NAMALWA (cell line): ENCODE data around the gene MSH6.
"Not testable (repeated sequence)": the region's sequence is repeated elsewhere in the genome, so short reads cannot be mapped to it uniquely, and the experiment has no call there.

Experiments
- DNase-seq: peaks from one replicate; pipeline ENCODE4 v3.0.0-alpha.2; 2015; ENCODE audit warnings: low spot score

MSH6 gene

GRCh38 chr2:47844162-47844561 lies 61.2 kb downstream of the MSH6 start:
- DNase-seq: no peak

GRCh38 chr2:47849368-47849767 lies 66.4 kb downstream of the MSH6 start:
- DNase-seq: no peak

GRCh38 chr2:47850198-47850597 lies 67.3 kb downstream of the MSH6 start:
- no peak for DNase-seq

- not testable (repeated sequence) for DNase-seq
These were observed 70.3 kb downstream of the MSH6 start for GRCh38 chr2:47853067-47853777.
